ENCODE results near the gene CTNNBIP1. TPM values are rescaled to one million over a fixed set of nuclear protein-coding genes. Genes with fewer than 3 reads are reported as not detected.

CTNNBIP1 gene
- total RNA-seq, 1 experiment from 2014 or later = 31.3 TPM

DNA sequence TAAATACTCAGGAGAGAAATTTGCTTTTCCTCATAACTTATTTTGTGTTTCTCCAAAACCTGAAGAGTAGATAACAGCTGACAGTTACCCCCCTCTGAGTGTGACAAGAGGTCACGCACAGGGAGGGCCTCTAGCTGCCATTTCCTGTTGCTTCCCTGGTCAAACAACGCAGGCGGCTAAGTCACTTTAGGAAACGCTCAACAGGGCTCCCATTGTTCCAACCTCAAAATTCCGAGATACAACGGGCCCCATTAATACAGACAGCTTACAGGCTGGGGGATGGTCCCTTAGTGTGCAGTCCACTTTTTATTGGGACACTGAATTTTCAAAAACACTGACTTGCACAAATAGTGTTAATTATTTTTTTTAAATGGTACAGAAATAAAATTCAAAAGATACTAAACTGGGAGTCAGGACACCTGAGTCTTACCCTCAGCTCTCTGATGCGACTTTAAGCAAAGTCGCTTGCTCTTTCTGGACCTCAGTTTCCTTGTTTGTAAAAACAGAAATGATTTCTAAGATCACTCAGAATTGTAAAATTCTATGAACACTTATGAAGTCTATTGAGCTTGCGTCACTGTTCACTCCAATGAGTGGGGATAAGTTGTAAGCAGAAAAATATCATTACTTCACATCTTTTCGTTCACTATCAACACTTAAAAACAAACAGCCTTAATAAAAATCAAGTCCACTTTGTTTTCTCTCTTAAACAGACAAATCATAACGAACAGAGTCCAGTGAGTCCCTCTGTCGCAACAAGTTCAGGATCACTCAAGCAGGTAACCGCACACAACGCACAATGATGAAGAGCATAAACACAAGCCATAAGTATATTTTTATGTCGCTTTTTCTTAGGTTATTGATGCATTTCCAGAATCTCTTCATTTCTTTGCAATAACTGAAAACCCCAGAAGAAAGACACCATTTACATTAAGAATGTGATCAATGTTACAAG is 19.6 kb upstream of the CTNNBIP1 start:
- Histone ChIP-seq H3K9me2 (ENCODE audit: insufficient read depth) (no peaks in the 10 kb centered on the region), H3K9ac (ENCODE audit: low read length) (no peak overlapping the region), H3K4me2 (ENCODE audit: low read length) (no peak overlapping the region), H3K4me1 (ENCODE audit: control insufficient read depth in 1 of 2, insufficient read depth in 2 of 2, low read length in 2 of 2) (no peaks in the 10 kb centered on the region), H3K27me3 (ENCODE audit: insufficient read depth, low read length) (no peaks in the 10 kb centered on the region), H3K27ac (ENCODE audit: low read depth, low read length) (no peak overlapping the region), H3K9me3 (ENCODE audit: control insufficient read depth in 1 of 2, insufficient read depth in 1 of 2, low read depth in 1 of 2, low read length in 2 of 2) (no peaks in the 10 kb centered on the region), H3K36me3 (ENCODE audit: control insufficient read depth in 1 of 2, insufficient read depth in 2 of 2, low read length in 2 of 2) (peaks cover 4 to 8% of the 10 kb centered on the region in 2 experiments; a peak in 3 of 4 replicates), H3K79me2 (ENCODE audit: insufficient read depth, low read length) (no peaks in the 10 kb centered on the region), H2AFZ (ENCODE audit: low read depth, low read length, poor library complexity, severe bottlenecking) (no peak overlapping the region), H4K20me1 (ENCODE audit: insufficient read depth) (no peaks in the 10 kb centered on the region), H3K4me3 (replicated peaks in 1 of 2; ENCODE audit: low read depth in 1 of 2, low read length in 2 of 2) (no peak overlapping the region)
- CTCF ChIA-PET = no interaction called here
- intact Hi-C loops (cut with micrococcal nuclease) = no loop called here
- POLR2A ChIA-PET = no interaction called here
- no peak for TF ChIP-seq ZNF274 (IDR thresholded peaks at IDR 0.05; ENCODE audit: low read depth, low read length)
- no TSS peak for BruUV-seq (replicated peaks)
- RAD21 ChIA-PET (ENCODE audit: low non-redundant PET in 1 of 2, low total read pairs in 2 of 2, uncharacterized antibody in 2 of 2, unreplicated experiment in 2 of 2) = no interaction called here
- DNase-seq (ENCODE audit: low read depth, low spot score) (no peak), ATAC-seq (no peak)

DNA sequence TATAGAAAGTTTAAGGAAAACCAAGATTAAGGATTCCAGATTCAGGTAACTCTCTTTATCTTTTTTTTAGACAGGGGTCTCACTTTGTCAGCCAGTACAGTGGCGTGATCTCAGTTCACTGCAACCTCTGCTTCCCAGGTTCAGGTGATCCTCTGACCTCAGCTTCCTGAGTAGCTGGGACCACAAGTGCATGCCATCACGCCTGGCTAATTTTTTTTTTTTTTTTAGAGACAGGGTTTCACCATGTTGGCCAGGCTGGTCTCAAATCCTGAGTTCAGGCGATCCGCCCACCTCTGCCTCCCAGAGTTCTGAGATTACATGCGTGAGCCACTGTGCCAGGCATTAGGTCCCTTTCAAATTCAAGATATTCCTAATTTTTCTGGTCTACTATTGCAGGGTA is 17.2 kb upstream of the CTNNBIP1 start:
- Histone ChIP-seq H2AFZ (ENCODE audit: low read depth, low read length, poor library complexity, severe bottlenecking) (no peak overlapping the region), H4K20me1 (ENCODE audit: insufficient read depth) (no peaks in the 10 kb centered on the region), H3K4me1 (ENCODE audit: control insufficient read depth in 1 of 2, insufficient read depth in 2 of 2, low read length in 2 of 2) (no peaks in the 10 kb centered on the region), H3K79me2 (ENCODE audit: insufficient read depth, low read length) (no peaks in the 10 kb centered on the region), H3K4me3 (replicated peaks in 1 of 2; ENCODE audit: low read depth in 1 of 2, low read length in 2 of 2) (no peak overlapping the region), H3K27ac (ENCODE audit: low read depth, low read length) (no peak overlapping the region), H3K4me2 (ENCODE audit: low read length) (no peak overlapping the region), H3K9ac (ENCODE audit: low read length) (no peak overlapping the region), H3K9me2 (ENCODE audit: insufficient read depth) (no peaks in the 10 kb centered on the region), H3K36me3 (ENCODE audit: control insufficient read depth in 1 of 2, insufficient read depth in 2 of 2, low read length in 2 of 2) (peaks cover 0 to 5% of the 10 kb centered on the region in 2 experiments; a peak in 2 of 4 replicates), H3K27me3 (ENCODE audit: insufficient read depth, low read length) (no peaks in the 10 kb centered on the region), H3K9me3 (ENCODE audit: control insufficient read depth in 1 of 2, insufficient read depth in 1 of 2, low read depth in 1 of 2, low read length in 2 of 2) (no peaks in the 10 kb centered on the region)
- DNase-seq (ENCODE audit: low read depth, low spot score) = no peak
- ChIA-PET CTCF (no interaction called here), RAD21 (ENCODE audit: low non-redundant PET in 1 of 2, low total read pairs in 2 of 2, uncharacterized antibody in 2 of 2, unreplicated experiment in 2 of 2) (no interaction called here), POLR2A (no interaction called here)
- intact Hi-C loops (cut with micrococcal nuclease) = no loop called here
- ATAC-seq = no peak
- no TSS peak for BruUV-seq (replicated peaks)
- TF ChIP-seq, protein P1, sequence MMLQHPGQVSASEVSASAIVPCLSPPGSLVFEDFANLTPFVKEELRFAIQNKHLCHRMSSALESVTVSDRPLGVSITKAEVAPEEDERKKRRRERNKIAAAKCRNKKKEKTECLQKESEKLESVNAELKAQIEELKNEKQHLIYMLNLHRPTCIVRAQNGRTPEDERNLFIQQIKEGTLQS (IDR thresholded peaks at IDR 0.05) = no peak
- TF ChIP-seq JUND (IDR thresholded peaks at IDR 0.05) (no peak), ZNF274 (IDR thresholded peaks at IDR 0.05; ENCODE audit: low read depth, low read length) (no peak), SIN3A (IDR thresholded peaks at IDR 0.05; ENCODE audit: low read depth) (no peak), SP1 (IDR thresholded peaks at IDR 0.05; ENCODE audit: low read depth) (no peak), ELF1 (IDR thresholded peaks at IDR 0.05; ENCODE audit: borderline replicate concordance, low read depth) (no peak), RAD21 (IDR thresholded peaks at IDR 0.05; ENCODE audit: low read depth) (no peak), POLR2A (IDR thresholded peaks at IDR 0.05; ENCODE audit: borderline replicate concordance, extremely low read depth, insufficient read depth, insufficient read length) (no peak), FOSL1 (IDR thresholded peaks at IDR 0.05; ENCODE audit: low read depth) (no peak), EZH2phosphoT487 (IDR thresholded peaks at IDR 0.05; ENCODE audit: borderline replicate concordance) (no peak)
- TF ChIP-seq, protein P2, sequence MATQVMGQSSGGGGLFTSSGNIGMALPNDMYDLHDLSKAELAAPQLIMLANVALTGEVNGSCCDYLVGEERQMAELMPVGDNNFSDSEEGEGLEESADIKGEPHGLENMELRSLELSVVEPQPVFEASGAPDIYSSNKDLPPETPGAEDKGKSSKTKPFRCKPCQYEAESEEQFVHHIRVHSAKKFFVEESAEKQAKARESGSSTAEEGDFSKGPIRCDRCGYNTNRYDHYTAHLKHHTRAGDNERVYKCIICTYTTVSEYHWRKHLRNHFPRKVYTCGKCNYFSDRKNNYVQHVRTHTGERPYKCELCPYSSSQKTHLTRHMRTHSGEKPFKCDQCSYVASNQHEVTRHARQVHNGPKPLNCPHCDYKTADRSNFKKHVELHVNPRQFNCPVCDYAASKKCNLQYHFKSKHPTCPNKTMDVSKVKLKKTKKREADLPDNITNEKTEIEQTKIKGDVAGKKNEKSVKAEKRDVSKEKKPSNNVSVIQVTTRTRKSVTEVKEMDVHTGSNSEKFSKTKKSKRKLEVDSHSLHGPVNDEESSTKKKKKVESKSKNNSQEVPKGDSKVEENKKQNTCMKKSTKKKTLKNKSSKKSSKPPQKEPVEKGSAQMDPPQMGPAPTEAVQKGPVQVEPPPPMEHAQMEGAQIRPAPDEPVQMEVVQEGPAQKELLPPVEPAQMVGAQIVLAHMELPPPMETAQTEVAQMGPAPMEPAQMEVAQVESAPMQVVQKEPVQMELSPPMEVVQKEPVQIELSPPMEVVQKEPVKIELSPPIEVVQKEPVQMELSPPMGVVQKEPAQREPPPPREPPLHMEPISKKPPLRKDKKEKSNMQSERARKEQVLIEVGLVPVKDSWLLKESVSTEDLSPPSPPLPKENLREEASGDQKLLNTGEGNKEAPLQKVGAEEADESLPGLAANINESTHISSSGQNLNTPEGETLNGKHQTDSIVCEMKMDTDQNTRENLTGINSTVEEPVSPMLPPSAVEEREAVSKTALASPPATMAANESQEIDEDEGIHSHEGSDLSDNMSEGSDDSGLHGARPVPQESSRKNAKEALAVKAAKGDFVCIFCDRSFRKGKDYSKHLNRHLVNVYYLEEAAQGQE (IDR thresholded peaks at IDR 0.05; ENCODE audit: low read depth) = no peak
- TF ChIP-seq, protein P3, sequence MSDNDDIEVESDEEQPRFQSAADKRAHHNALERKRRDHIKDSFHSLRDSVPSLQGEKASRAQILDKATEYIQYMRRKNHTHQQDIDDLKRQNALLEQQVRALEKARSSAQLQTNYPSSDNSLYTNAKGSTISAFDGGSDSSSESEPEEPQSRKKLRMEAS (IDR thresholded peaks at IDR 0.05) = no peak

Data from HCT116 (cell line).